H1 (cell line): ENCODE data around the gene NELL1. TPM values are rescaled to one million over a fixed set of nuclear protein-coding genes. Genes with fewer than 3 reads are reported as not detected.

ENCODE experiments used
- HDAC6 ChIP-seq: IDR thresholded peaks from one replicate; pipeline ENCODE4 v1.7.1; 2012; ENCODE audit warnings: low read depth, mild to moderate bottlenecking, inconsistent platforms, low read length, moderate library complexity
- KDM4A ChIP-seq: IDR thresholded peaks from one replicate; pipeline ENCODE4 v1.7.1; 2012; ENCODE audit warnings: low read depth, mild to moderate bottlenecking, moderate library complexity, low read length, inconsistent platforms; ENCODE audit not compliant: severe bottlenecking
- POLR2AphosphoS5 ChIP-seq: IDR thresholded peaks from 2 replicates; pipeline ENCODE4 v1.6.1; 2011; ENCODE audit warnings: low read depth, low read length
- RAD21 ChIP-seq, 2 experiments: IDR thresholded peaks in 1 of 2; conservative IDR thresholded peaks in 1 of 2; 2 replicates each; pipeline ENCODE4 v1.6.1; 2011; ENCODE audit warnings: low read depth in 2 of 2, low read length in 2 of 2, improper control_type of control experiment in 1 of 2, inconsistent platforms in 1 of 2, mild to moderate bottlenecking in 1 of 2, moderate library complexity in 1 of 2
- RNF2 ChIP-seq: fragments of 200-900, 300-1000 bp; sonication (generic); IDR thresholded peaks from 2 replicates; pipeline ENCODE4 v1.7.1; 2016; ENCODE audit warnings: borderline replicate concordance, low read depth, mild to moderate bottlenecking, antibody characterized with exemption, low read length; ENCODE audit not compliant: poor library complexity, severe bottlenecking; ENCODE audit errors: missing control alignments
- SIX5 ChIP-seq: IDR thresholded peaks from 2 replicates; pipeline ENCODE4 v1.6.1; 2011; ENCODE audit warnings: mild to moderate bottlenecking, low read depth, low read length
- SP2 ChIP-seq: IDR thresholded peaks from 2 replicates; pipeline ENCODE4 v1.6.1; 2012; ENCODE audit warnings: mild to moderate bottlenecking, low read length, inconsistent platforms
- polyA plus RNA-seq, 7 experiments: library from polyadenylated mRNA; depleted of rRNA in 3 of 7; stranded (reverse) in 5 of 7; unstranded in 2 of 7; fragments of >200 nt in 5 of 7; fragments of 200-250 nt in 2 of 7; gene quantifications; 1 replicate in 5 of 7; 2 replicates in 1 of 7; 4 replicates in 1 of 7; pipeline versions ENCODE4 v1.2.1 to v1.2.3, GENCODE V29; 2011 to 2013; ENCODE audit warnings: missing spikeins in 2 of 7, mixed read lengths in 2 of 7
- total RNA-seq: library from RNA; stranded (reverse); fragmentation: NEBNext Ultra II Directional; extraction: Animal tissue kit (Norgen Biotek cat#: 25700); gene quantifications from 2 replicates; pipeline ENCODE4 v1.2.1, GENCODE V29; 2021

Gene NELL1
- total and polyA plus RNA-seq, 2 of the 8 experiments (the other 6 are each of a cell fraction or from before 2014, with no cell fraction given) = 0.21 TPM; not detected in 1

GRCh38 chr11:21485426-21485825 lies 816.0 kb downstream of the NELL1 start (continued):
- TF ChIP-seq RNF2 = no peak
- no peak for TF ChIP-seq POLR2AphosphoS5
- TF ChIP-seq SIX5 = no peak
- no peak for TF ChIP-seq HDAC6
- TF ChIP-seq SP2 = no peak
- no peak for TF ChIP-seq KDM4A
- no peak for TF ChIP-seq RAD21 (IDR thresholded peaks at IDR 0.05 in 1 of 2, conservative IDR thresholded peaks at IDR 0.05 in 1 of 2; ENCODE audit: low read depth in 2 of 2, low read length in 2 of 2)
- TF ChIP-seq, all 59 proteins: peak for 0
